GM18867 (cell line): ENCODE measurements around the gene ZNF763.
"Not testable (repeated sequence)": the region's sequence is repeated elsewhere in the genome, so short reads cannot be mapped to it uniquely, and the experiment has no call there.

Source experiments
- ATAC-seq: cut with Tn5 transposase; IDR thresholded peaks from one replicate; pipeline ENCODE4 v1.9.1; 2021; ENCODE audit warnings: mild to moderate bottlenecking, moderate library complexity; ENCODE audit not compliant: unreplicated experiment

ZNF763 gene

GRCh38 chr19:11964858-11965645 is at the start of gene ZNF763:
TSS of gene ZNF763 (plus strand) at chr19:11965040. CDS start at chr19:11965209, 169 bp downstream.
- ATAC-seq = peak; percentile 87

GRCh38 chr19:11921852-11922495 is 42.9 kb upstream of the ZNF763 start:
- no peak for ATAC-seq

- peak; percentile 86 for ATAC-seq
These were observed 39.8 kb upstream of the ZNF763 start, which contains the start of gene ZNF700 for GRCh38 chr19:11924886-11925650. TSS of gene ZNF700 (plus strand) at chr19:11925107. CDS start at chr19:11925211, 104 bp downstream.

- not testable (repeated sequence) for ATAC-seq
These were observed 39.1 kb upstream of the ZNF763 start for GRCh38 chr19:11925651-11926187.

- no peak for ATAC-seq
These were observed 37.6 kb upstream of the ZNF763 start for GRCh38 chr19:11927227-11927626.

- no peak for ATAC-seq
These were observed 33.8 kb upstream of the ZNF763 start for GRCh38 chr19:11931051-11931450.

- no peak for ATAC-seq
These were observed 33.3 kb upstream of the ZNF763 start for GRCh38 chr19:11931513-11931912.

GRCh38 chr19:11935829-11936228 is 29.0 kb upstream of the ZNF763 start:
- ATAC-seq = not testable (repeated sequence)

- ATAC-seq = not testable (repeated sequence)
These were observed 26.5 kb upstream of the ZNF763 start for GRCh38 chr19:11938383-11938782.

- not testable (repeated sequence) for ATAC-seq
These were observed 23.4 kb upstream of the ZNF763 start for GRCh38 chr19:11941361-11941887.

GRCh38 chr19:11942008-11942842 is 22.6 kb upstream of the ZNF763 start:
- ATAC-seq = no peak

GRCh38 chr19:11942843-11943108 is 22.1 kb upstream of the ZNF763 start:
- no peak for ATAC-seq

GRCh38 chr19:11944656-11945055 is 20.2 kb upstream of the ZNF763 start:
- ATAC-seq = no peak

- ATAC-seq = no peak
These were observed 16.2 kb upstream of the ZNF763 start for GRCh38 chr19:11948646-11949045.

- no peak for ATAC-seq
These were observed 15.6 kb upstream of the ZNF763 start for GRCh38 chr19:11949201-11949600.

- not testable (repeated sequence) for ATAC-seq
These were observed 15.2 kb upstream of the ZNF763 start for GRCh38 chr19:11949614-11950080.

- ATAC-seq = no peak
These were observed 14.5 kb upstream of the ZNF763 start for GRCh38 chr19:11950312-11950711.

- no peak for ATAC-seq
These were observed 1.1 kb upstream of the ZNF763 start for GRCh38 chr19:11963566-11964355.

- no peak for ATAC-seq
These were observed 363 bp upstream of the ZNF763 start for GRCh38 chr19:11964496-11964857.
